ENCODE measurements around the gene TBC1D22A. TPM values are rescaled to one million over a fixed set of nuclear protein-coding genes. Genes with fewer than 3 reads are reported as not detected.

Gene TBC1D22A
- total and polyA plus RNA-seq, 9 of the 15 experiments (the other 6 are each of a cell fraction or from before 2014, with no cell fraction given), result 0.20 to 11.5 (median 5.2) TPM

DNA sequence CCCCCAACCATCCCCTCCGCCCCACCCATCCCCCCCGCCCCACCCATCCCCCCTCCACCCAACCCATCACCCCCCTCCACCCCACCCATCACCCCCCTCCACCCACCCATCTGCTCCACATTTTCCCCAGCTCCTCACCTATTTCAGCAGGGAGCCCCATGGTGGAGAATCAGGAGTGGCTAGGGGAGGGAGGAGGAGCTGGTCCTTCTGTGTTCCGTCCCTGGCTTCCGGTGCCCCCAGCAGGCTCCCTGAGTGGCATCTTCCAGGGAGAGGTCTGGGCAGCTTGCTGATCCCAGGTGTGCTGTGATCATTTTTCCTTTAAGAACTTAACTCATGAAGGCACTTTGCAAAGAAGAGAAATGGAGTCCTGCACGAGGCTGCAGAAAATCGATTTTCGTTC is 365.8 kb downstream of the TBC1D22A start:
- Histone ChIP-seq H3K9ac (ENCODE audit: insufficient read depth in 1 of 2, low read depth in 2 of 2, low read length in 2 of 2) (no peak overlapping the region), H3K9me1 (ENCODE audit: control insufficient read depth, insufficient read depth, low read length) (no peaks in the 10 kb centered on the region), H3K36me3 (ENCODE audit: control insufficient read depth, insufficient read depth, low read length) (no peaks in the 10 kb centered on the region), H3K79me2 (ENCODE audit: control insufficient read depth, insufficient read depth, low read length) (no peaks in the 10 kb centered on the region), H3K4me2 (ENCODE audit: insufficient read depth, low read length) (no peak overlapping the region), H4K20me1 (replicated peaks; ENCODE audit: control insufficient read depth, insufficient read depth, low read length) (no peaks in the 10 kb centered on the region), H3K27me3 (ENCODE audit: control insufficient read depth in 2 of 2, insufficient read depth in 2 of 2, low read length in 2 of 2) (no peaks in the 10 kb centered on the region), H3K4me3 (no peak overlapping the region), H3K9me3 (replicated peaks; ENCODE audit: control insufficient read depth, insufficient read depth, low read depth, low read length) (no peaks in the 10 kb centered on the region; the same call in 1 of the 2 replicates), H2AFZ (ENCODE audit: low read depth, low read length) (no peak overlapping the region), H3K4me1 (replicated peaks in 1 of 2; ENCODE audit: control insufficient read depth in 2 of 2, insufficient read depth in 2 of 2, low read length in 2 of 2) (peaks cover 6 to 19% of the 10 kb centered on the region in 2 experiments; a peak in 4 of 5 replicates), H3K27ac (ENCODE audit: extremely low read depth, low read depth, low read length) (no peak overlapping the region)
- BruUV-seq (replicated peaks), result no TSS peak
- ChIA-PET CTCF (ENCODE audit: low intra/inter-chr PET ratio) (no interaction called here), POLR2A (interaction anchor here (0.6 kb wide), 1 partner anchor 537 kb away, joined by 3 read pairs; no protein-coding TSS in a partner anchor)
- WGBS (ENCODE audit: insufficient coverage, low coverage, missing lambda C conversion rate), result 62% methylated on average over 4 of the region's 7 CpGs
- ATAC-seq, result no peak
- FAIRE-seq, result no peak
- TF ChIP-seq, protein P1, sequence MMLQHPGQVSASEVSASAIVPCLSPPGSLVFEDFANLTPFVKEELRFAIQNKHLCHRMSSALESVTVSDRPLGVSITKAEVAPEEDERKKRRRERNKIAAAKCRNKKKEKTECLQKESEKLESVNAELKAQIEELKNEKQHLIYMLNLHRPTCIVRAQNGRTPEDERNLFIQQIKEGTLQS (IDR thresholded peaks at IDR 0.05), result no peak
- TF ChIP-seq, protein P1 (CRISPR knock-in tag; conservative IDR thresholded peaks at IDR 0.05), result no peak
- no peak for TF ChIP-seq HMGN3 (IDR thresholded peaks at IDR 0.05; ENCODE audit: borderline replicate concordance, extremely low read depth, insufficient read length, low read depth, low read length)
- no peak for TF ChIP-seq HMG20B (CRISPR knock-in tag; IDR thresholded peaks at IDR 0.05)
- TF ChIP-seq SIX5 (IDR thresholded peaks at IDR 0.05; ENCODE audit: borderline replicate concordance in 1 of 2, insufficient read depth in 1 of 2, low read depth in 1 of 2, low read length in 2 of 2), result no peak
- no peak for TF ChIP-seq BRD4 (IDR thresholded peaks at IDR 0.05)
- no peak for TF ChIP-seq PHB2 (IDR thresholded peaks at IDR 0.05; ENCODE audit: low read depth)
- TF ChIP-seq KLF13 (tag; IDR thresholded peaks at IDR 0.05; ENCODE audit: borderline replicate concordance, low read depth), result no peak
- in situ Hi-C loops (cut with MboI), result no loop called here
- no peak for DNase-seq (ENCODE audit: extremely low read depth in 1 of 4, low spot score in 3 of 4)
- intact Hi-C loops (cut with micrococcal nuclease), result no loop called here

Measured in K562 (cell line).